RWPE1 (cell line): ENCODE data around the gene INKA2.

ENCODE experiments used
- CTCF ChIA-PET: fragments of 350-600 bp; sonication (Branson Sonifier 250); formaldehyde crosslinking; extraction: SDS; loops from one replicate; lab custom pipeline; 2021; lab: Yijun Ruan, JAX
- POLR2A ChIA-PET: fragments of 400-600 bp; formaldehyde crosslinking; extraction: SDS; loops from one replicate; lab custom pipeline; 2020; ENCODE audit warnings: antibody characterized with exemption; ENCODE audit not compliant: low non-redundant PET; lab: Yijun Ruan, JAX
- DNase-seq: peaks from one replicate; pipeline ENCODE4 v3.0.0; 2012; ENCODE audit warnings: low spot score
- H3K27ac ChIP-seq: fragments of 450-650 bp; 2 replicates; pipeline ENCODE4 v1.5.1; 2017
- TF ChIP-seq, protein P1 (sequence below): fragments of 450-650 bp; conservative IDR thresholded peaks from 2 replicates; pipeline ENCODE4 v1.5.1; 2017; ENCODE audit warnings: low read depth, mild to moderate bottlenecking

Gene INKA2

DNA sequence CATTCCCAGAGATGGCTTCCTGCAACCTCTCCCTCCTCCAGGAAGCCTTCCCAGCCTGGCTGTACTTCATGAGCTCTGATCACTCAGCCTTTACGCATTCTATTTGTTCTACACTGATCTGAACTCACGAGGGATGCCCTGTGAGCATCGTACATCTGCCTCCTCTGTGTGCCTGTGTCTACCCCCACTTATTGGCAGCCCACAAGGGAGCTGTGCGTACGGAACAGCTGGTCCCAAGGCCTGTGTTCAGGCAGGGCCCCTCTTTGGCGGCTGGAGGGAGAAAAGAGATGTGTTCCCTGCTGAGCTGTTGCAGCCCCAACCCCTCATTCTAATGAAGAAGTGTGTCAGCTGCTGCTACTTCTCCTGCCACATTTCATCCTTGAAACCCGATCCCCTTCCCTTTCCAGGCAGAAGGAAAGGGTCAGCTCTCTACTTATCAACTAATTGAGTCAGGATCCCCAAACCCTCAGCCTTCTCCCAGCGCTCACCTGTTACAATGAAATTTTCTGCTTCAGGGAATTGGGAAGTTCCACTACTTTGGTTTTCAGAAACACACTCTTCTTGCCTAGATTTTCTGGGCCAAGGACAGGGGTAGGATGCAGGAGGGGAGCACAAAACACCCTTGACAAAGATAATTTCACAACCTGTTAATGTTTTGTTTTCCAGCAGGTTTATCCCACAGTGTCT is 3.2 kb downstream of the INKA2 start:
- 0 out of 2 replicates have a peak overlapping the region, but pooled peaks have one; percentile 10 for H3K27ac ChIP-seq
- CTCF ChIA-PET: interaction anchor here (1.1 kb wide), 1 partner anchor 11 kb away, joined by 3 read pairs; no protein-coding TSS in a partner anchor
- DNase-seq: no peak
- TF ChIP-seq, protein P1, sequence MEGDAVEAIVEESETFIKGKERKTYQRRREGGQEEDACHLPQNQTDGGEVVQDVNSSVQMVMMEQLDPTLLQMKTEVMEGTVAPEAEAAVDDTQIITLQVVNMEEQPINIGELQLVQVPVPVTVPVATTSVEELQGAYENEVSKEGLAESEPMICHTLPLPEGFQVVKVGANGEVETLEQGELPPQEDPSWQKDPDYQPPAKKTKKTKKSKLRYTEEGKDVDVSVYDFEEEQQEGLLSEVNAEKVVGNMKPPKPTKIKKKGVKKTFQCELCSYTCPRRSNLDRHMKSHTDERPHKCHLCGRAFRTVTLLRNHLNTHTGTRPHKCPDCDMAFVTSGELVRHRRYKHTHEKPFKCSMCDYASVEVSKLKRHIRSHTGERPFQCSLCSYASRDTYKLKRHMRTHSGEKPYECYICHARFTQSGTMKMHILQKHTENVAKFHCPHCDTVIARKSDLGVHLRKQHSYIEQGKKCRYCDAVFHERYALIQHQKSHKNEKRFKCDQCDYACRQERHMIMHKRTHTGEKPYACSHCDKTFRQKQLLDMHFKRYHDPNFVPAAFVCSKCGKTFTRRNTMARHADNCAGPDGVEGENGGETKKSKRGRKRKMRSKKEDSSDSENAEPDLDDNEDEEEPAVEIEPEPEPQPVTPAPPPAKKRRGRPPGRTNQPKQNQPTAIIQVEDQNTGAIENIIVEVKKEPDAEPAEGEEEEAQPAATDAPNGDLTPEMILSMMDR: no peak
- POLR2A ChIA-PET: no interaction called here

DNA sequence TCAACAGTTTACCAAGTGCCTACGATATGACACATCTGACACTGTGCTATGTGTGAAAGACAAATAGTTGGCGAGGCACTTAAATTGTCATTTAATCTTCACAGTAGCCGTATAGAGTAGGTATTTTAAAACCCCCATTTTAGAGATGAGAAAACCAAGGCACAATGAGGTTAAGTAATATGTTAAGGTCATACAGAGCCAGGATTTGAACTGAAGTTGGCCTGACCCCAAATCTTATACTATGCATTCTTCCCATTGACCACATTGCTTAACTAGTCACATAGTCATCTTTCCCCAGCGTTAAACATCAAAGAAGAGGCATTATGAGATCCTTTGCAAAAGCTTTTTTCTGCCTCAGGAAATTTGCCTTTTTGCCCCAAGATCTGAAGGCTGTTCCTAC is 3.9 kb downstream of the INKA2 start:
- ChIA-PET POLR2A (no interaction called here), CTCF (no interaction called here)
- no peak for DNase-seq
- TF ChIP-seq, protein P1: no peak
- H3K27ac ChIP-seq: no peak overlapping the region

DNA sequence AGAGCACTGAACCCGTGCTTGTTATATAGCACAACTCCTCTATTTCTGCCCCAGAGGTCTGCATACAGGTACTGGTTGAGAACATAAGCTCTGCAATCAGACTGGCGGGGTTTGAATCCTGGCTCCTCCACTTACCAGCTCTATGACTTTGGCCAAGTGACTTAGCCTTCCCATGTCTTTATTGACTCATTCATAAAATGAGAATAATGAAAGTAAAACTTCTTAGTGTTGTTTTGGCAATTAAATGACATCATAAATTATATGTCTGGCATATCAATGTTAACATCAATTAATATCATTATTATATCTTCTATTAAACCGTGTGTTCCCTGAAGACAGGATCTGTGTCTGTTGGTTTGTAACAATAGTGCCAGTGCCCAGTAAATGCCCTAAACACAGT is 4.3 kb downstream of the INKA2 start:
- H3K27ac ChIP-seq: no peak overlapping the region
- POLR2A ChIA-PET: no interaction called here
- CTCF ChIA-PET: interaction anchor here (0.6 kb wide), 1 partner anchor 238 kb away, joined by 3 read pairs; no protein-coding TSS in a partner anchor
- TF ChIP-seq, protein P1: no peak
- no peak for DNase-seq

DNA sequence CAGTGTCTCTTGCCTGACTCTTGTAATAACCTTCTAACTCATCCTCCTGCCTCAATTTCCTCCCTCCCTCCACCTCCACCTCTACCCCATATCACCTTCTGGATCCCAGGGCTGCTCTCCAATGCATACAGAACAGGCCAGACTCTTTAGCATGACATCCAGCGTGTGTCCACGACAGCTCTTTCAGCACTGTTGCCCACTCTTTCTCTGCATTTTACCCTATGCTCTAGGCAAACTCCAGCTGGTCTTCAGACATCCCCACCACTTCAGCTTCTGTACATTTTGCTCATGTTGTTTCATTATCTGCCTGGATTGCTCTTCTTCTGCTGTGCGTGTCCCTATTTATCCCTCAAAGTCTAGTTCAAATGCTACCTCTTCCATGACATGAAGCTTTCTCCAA is 4.8 kb downstream of the INKA2 start:
- DNase-seq: no peak
- TF ChIP-seq, protein P1: no peak
- peak overlapping the region; percentile 59; the same call in 1 of the 2 replicates for H3K27ac ChIP-seq
- CTCF ChIA-PET: interaction anchor here (0.6 kb wide), 1 partner anchor 237 kb away, joined by 3 read pairs; no protein-coding TSS in a partner anchor
- POLR2A ChIA-PET: no interaction called here

DNA sequence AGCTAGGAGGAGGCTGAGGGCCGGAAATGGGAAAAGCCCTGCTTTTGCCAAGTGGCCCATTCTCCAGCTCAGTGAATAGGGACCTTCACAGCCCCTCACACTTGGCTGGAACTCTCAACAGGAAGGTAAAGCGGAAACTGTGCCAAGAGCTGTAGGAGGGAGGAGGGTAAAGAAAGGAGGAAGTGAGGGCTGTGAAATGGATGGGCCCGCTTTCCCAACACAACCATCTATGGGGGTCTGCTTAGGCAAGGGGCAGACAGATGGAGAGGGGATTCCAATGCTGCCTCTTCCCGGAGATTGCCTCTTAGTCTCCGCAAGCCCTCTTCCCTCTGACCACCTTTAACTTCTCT is 5.2 kb downstream of the INKA2 start:
- DNase-seq: no peak
- TF ChIP-seq, protein P1: no peak
- H3K27ac ChIP-seq: peak overlapping the region; percentile 59
- POLR2A ChIA-PET: no interaction called here
- CTCF ChIA-PET: no interaction called here

DNA sequence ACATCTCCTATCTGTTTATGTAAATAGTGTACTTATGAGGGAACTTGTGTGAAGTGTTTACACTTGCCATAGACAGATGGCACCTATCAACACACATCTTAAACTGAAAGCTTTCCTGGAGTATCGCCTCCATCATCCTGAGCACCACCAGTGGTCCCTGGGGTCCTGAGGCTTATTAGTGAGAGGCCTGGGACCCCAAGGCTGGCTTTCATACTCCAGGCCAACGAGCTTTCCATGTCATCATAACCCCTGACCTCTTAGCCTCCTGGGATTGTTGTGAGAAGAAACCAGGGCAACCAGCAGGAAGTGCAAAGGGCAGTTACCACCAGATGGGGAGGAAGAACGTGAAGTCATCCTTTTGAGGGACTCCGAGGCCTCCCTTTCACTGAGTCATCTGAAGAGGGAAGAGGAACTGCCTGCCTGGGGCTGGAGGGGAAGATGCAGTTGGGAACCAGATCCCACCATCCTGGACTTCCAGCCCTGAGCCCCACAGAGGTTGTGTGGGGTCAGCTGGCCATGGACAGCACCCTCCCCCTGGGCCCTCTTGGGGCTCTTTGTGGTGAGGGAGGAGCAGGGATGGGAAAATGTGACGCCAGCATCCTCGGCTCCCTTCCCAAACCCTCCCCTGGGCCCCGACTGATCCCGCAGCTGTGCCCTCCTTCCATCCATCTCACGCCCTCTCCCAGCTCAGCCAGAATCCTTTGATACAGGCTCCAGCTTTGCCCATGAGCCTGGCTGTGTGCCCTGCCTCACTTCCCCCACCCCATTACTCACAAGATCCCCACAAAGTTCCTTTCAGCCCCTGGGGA is 5.8 kb downstream of the INKA2 start:
- TF ChIP-seq, protein P1: no peak
- ChIA-PET POLR2A (no interaction called here), CTCF (interaction anchor here (1.1 kb wide), 1 partner anchor 19 kb away, joined by 4 read pairs; no protein-coding TSS in a partner anchor)
- DNase-seq: no peak
- H3K27ac ChIP-seq: peak overlapping the region; percentile 59
